GM12874 (cell line): ENCODE data around the gene ANKRD1.

Experiments
- CTCF ChIP-seq: IDR thresholded peaks from 2 replicates; pipeline ENCODE4 v1.5.1; 2011; ENCODE audit warnings: low read depth, mild to moderate bottlenecking, control low read depth, low read length, moderate library complexity; ENCODE audit not compliant: insufficient read depth

Gene ANKRD1

GRCh38 chr10:90879062-90879461 is 41.8 kb downstream of the ANKRD1 start:
- no peak for TF ChIP-seq CTCF

GRCh38 chr10:90872648-90873020 is 48.3 kb downstream of the ANKRD1 start:
- TF ChIP-seq CTCF = no peak

DNA sequence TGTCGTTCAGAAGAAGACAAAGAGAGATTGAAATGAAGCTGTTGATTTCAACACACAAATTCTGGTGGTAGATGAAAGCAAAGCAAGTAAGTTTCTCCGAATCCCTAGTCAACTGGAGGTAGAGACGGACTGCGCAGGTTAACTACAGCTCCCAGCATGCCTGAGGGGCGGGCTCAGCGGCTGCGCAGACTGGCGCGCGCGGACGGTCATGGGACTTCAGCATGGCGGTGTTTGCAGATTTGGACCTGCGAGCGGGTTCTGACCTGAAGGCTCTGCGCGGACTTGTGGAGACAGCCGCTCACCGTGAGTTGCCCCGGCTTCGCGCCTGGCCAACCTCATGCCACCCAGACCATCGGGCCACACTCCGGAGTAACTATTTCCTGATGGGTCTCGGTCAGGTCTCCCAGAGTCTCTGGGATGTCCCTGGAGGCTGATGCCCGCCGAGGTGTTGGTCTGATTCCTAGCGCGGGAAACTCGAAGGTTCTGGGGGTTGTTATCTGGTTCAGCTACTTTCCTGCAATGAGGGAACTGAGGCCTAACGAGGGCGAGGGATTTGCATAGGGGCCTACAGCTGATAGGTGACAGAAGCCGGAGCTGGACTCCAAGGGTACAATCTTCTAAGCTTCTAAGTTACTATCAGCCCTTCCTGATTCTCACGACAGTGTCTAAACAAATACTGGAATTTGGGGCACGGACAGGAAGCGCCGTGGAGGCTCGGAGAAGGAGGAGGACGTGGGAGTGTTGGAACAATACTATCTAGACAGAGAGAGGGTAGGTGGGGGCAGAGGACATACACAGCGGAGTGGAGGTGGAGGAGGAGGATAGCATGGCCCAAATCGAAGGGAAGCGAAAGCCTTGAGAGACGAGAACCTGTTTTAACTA is 48.9 kb downstream of the ANKRD1 start, which contains the start of gene RPP30:
Gene RPP30, plus strand, starts transcription at position 209 of the 882 bp plus-strand sequence. Its CDS starts 13 bp downstream, at position 222.
- TF ChIP-seq CTCF = no peak

GRCh38 chr10:90871279-90871765 is 49.6 kb downstream of the ANKRD1 start:
- TF ChIP-seq CTCF = no peak

GRCh38 chr10:90866050-90866598 is 54.8 kb downstream of the ANKRD1 start:
- TF ChIP-seq CTCF = no peak

GRCh38 chr10:90865401-90865800 is 55.5 kb downstream of the ANKRD1 start:
- TF ChIP-seq CTCF = 0 out of 2 replicates have a peak, but pooled peaks have one; percentile 9

GRCh38 chr10:90862908-90863514 is 57.9 kb downstream of the ANKRD1 start:
- TF ChIP-seq CTCF = peak; percentile 46; the same call in 1 of the 2 replicates
